ENCODE results near the gene SPZ1.

- TF ChIP-seq CTCF (IDR thresholded peaks at IDR 0.05 in 2 of 3, conservative IDR thresholded peaks at IDR 0.05 in 1 of 3; ENCODE audit: borderline replicate concordance in 1 of 3, insufficient read depth in 1 of 3, low read depth in 2 of 3, low read length in 2 of 3) = no peak
- TF ChIP-seq SP1 (IDR thresholded peaks at IDR 0.05; ENCODE audit: low read depth) = no peak
Measured at GRCh38 chr5:80288177-80288576, 31.6 kb upstream of the SPZ1 start.

Data from HCT116 (cell line).